ENCODE measurements around the gene IL3RA.
"Not testable (repeated sequence)": the region's sequence is repeated elsewhere in the genome, so short reads cannot be mapped to it uniquely, and the experiment has no call there.

Gene IL3RA

GRCh38 chrX:1419545-1420355 is 83.2 kb downstream of the IL3RA start:
- no peak for TF ChIP-seq CTCF (IDR thresholded peaks at IDR 0.05; ENCODE audit: extremely low read depth, missing control alignments)

GRCh38 chrX:1420371-1420770 is 83.8 kb downstream of the IL3RA start:
- no peak for DNase-seq (ENCODE audit: low spot score)
- no peak for TF ChIP-seq CTCF (IDR thresholded peaks at IDR 0.05; ENCODE audit: extremely low read depth, missing control alignments)

More at GRCh38 chrX:1419545-1420355, 83.2 kb downstream of the IL3RA start:
- no peak for DNase-seq (ENCODE audit: low spot score)

GRCh38 chrX:1421433-1422134 is 85.0 kb downstream of the IL3RA start:
- TF ChIP-seq CTCF (IDR thresholded peaks at IDR 0.05; ENCODE audit: extremely low read depth, missing control alignments): no peak
- no peak for DNase-seq (ENCODE audit: low spot score)

GRCh38 chrX:1422135-1422465 is 85.5 kb downstream of the IL3RA start:
- no peak for TF ChIP-seq CTCF (IDR thresholded peaks at IDR 0.05; ENCODE audit: extremely low read depth, missing control alignments)
- DNase-seq (ENCODE audit: low spot score): no peak

- no peak for TF ChIP-seq CTCF (IDR thresholded peaks at IDR 0.05; ENCODE audit: extremely low read depth, missing control alignments)
- DNase-seq (ENCODE audit: low spot score): no peak
Measured at GRCh38 chrX:1423215-1423614, 86.6 kb downstream of the IL3RA start.

GRCh38 chrX:1424147-1424851 is 87.7 kb downstream of the IL3RA start:
- DNase-seq (ENCODE audit: low spot score): no peak
- TF ChIP-seq CTCF (IDR thresholded peaks at IDR 0.05; ENCODE audit: extremely low read depth, missing control alignments): no peak

GRCh38 chrX:1425381-1425780 is 88.8 kb downstream of the IL3RA start:
- no peak for TF ChIP-seq CTCF (IDR thresholded peaks at IDR 0.05; ENCODE audit: extremely low read depth, missing control alignments)
- no peak for DNase-seq (ENCODE audit: low spot score)

- not testable (repeated sequence) for DNase-seq (ENCODE audit: low spot score)
Measured at GRCh38 chrX:1426321-1426720, 89.7 kb downstream of the IL3RA start.
